ENCODE data around the gene HOXA7.

DNA sequence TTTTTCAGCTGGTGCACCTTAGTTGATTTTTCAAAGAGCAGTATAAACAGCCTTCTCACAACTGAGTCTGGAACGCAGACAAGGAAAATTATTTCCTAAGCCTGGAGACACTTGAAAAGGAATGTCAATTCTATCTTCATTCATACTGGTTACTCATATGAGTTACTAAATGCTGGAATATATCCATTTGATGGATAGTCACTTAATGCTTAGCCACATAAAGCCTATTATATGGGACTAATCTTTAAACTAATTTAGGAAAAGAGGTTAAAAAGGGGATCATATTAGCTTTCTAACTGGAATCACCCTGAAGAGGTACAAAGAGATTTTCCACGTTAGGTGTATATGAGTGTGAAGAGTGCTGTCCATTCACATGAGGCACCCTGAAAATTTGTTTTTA is 24.3 kb downstream of the HOXA7 start:
- TF ChIP-seq CTCF (IDR thresholded peaks at IDR 0.05) (no peak), POLR2AphosphoS5 (IDR thresholded peaks at IDR 0.05) (no peak), POLR2A (IDR thresholded peaks at IDR 0.05) (no peak), EP300 (IDR thresholded peaks at IDR 0.05; ENCODE audit: low read depth) (no peak)
